ENCODE measurements around the gene FARP1.

The FARP1 gene

GRCh38 chr13:98452851-98453843, 310.3 kb downstream of the FARP1 start:
- no peak for DNase-seq (ENCODE audit: low read depth in 2 of 2, low spot score in 1 of 2)

- DNase-seq (ENCODE audit: low read depth in 2 of 2, low spot score in 1 of 2): no peak
Observed at GRCh38 chr13:98454389-98454881, 311.5 kb downstream of the FARP1 start.

GRCh38 chr13:98456413-98456845, 313.5 kb downstream of the FARP1 start:
- no peak for DNase-seq (ENCODE audit: low read depth in 2 of 2, low spot score in 1 of 2)

- DNase-seq (ENCODE audit: low read depth in 2 of 2, low spot score in 1 of 2): no peak
Observed at GRCh38 chr13:98457053-98457452, 314.2 kb downstream of the FARP1 start.

- no peak for DNase-seq (ENCODE audit: low read depth in 2 of 2, low spot score in 1 of 2)
Observed at GRCh38 chr13:98458431-98458830, 315.5 kb downstream of the FARP1 start.

GRCh38 chr13:98459171-98459681, 316.3 kb downstream of the FARP1 start:
- DNase-seq (ENCODE audit: low read depth in 2 of 2, low spot score in 1 of 2): no peak

GRCh38 chr13:98459721-98460370, 317.0 kb downstream of the FARP1 start:
- no peak for DNase-seq (ENCODE audit: low read depth in 2 of 2, low spot score in 1 of 2)

GRCh38 chr13:98460516-98460915, 317.6 kb downstream of the FARP1 start:
- DNase-seq (ENCODE audit: low read depth in 2 of 2, low spot score in 1 of 2): no peak

GRCh38 chr13:98461486-98462240, 318.8 kb downstream of the FARP1 start:
- no peak for DNase-seq (ENCODE audit: low read depth in 2 of 2, low spot score in 1 of 2)

GRCh38 chr13:98462241-98462882, 319.5 kb downstream of the FARP1 start:
- DNase-seq (ENCODE audit: low read depth in 2 of 2, low spot score in 1 of 2): no peak

GRCh38 chr13:98462946-98463345, 320.1 kb downstream of the FARP1 start:
- no peak for DNase-seq (ENCODE audit: low read depth in 2 of 2, low spot score in 1 of 2)

GRCh38 chr13:98466634-98467236, 323.8 kb downstream of the FARP1 start:
- DNase-seq (ENCODE audit: low read depth in 2 of 2, low spot score in 1 of 2): no peak

GRCh38 chr13:98467263-98467985, 324.5 kb downstream of the FARP1 start:
- no peak for DNase-seq (ENCODE audit: low read depth in 2 of 2, low spot score in 1 of 2)

- DNase-seq (ENCODE audit: low read depth in 2 of 2, low spot score in 1 of 2): no peak
Observed at GRCh38 chr13:98468361-98468760, 325.5 kb downstream of the FARP1 start.

GRCh38 chr13:98468929-98469328, 326.0 kb downstream of the FARP1 start:
- DNase-seq (ENCODE audit: low read depth in 2 of 2, low spot score in 1 of 2): no peak

- no peak for DNase-seq (ENCODE audit: low read depth in 2 of 2, low spot score in 1 of 2)
Observed at GRCh38 chr13:98470920-98471319, 328.0 kb downstream of the FARP1 start.

GRCh38 chr13:98471934-98472333, 329.0 kb downstream of the FARP1 start:
- DNase-seq (ENCODE audit: low read depth in 2 of 2, low spot score in 1 of 2): no peak

- DNase-seq (ENCODE audit: low read depth in 2 of 2, low spot score in 1 of 2): no peak
Observed at GRCh38 chr13:98473135-98473787, 330.4 kb downstream of the FARP1 start.

- no peak for DNase-seq (ENCODE audit: low read depth in 2 of 2, low spot score in 1 of 2)
Observed at GRCh38 chr13:98473788-98474144, 330.9 kb downstream of the FARP1 start.

All from stimulated activated CD8-positive, alpha-beta memory T cell treated with anti-CD3 and anti-CD28 coated beads, Interleukin-4, amount 100 ng/mL, for 4 hours (primary cell).